Retinal pigment epithelial cell (primary cell): ENCODE results near the gene PDGFD.

ENCODE experiments used
- DNase-seq: peaks from one replicate; pipeline ENCODE4 v3.0.0-alpha.2; 2010; ENCODE audit warnings: low read depth
- H3K4me3 ChIP-seq: 2 replicates; pipeline ENCODE4 v1.5.1; 2011; ENCODE audit warnings: mild to moderate bottlenecking, low read length, control low read depth, moderate library complexity
- CTCF ChIP-seq: conservative IDR thresholded peaks from 2 replicates; pipeline ENCODE4 v1.5.1; 2011; ENCODE audit warnings: low read depth, low read length, control low read depth, inconsistent platforms

Gene PDGFD

GRCh38 chr11:103898577-103899336, 265.2 kb downstream of the PDGFD start:
- no peak for TF ChIP-seq CTCF
- H3K4me3 ChIP-seq, result no peak overlapping the region
- no peak for DNase-seq

GRCh38 chr11:103898065-103898464, 265.9 kb downstream of the PDGFD start:
- no peak for TF ChIP-seq CTCF
- no peak for DNase-seq
- no peak overlapping the region for H3K4me3 ChIP-seq

- H3K4me3 ChIP-seq, result no peak overlapping the region
- DNase-seq, result no peak
- no peak for TF ChIP-seq CTCF
Measured at GRCh38 chr11:103897160-103897936, 266.6 kb downstream of the PDGFD start.

- DNase-seq, result no peak
- no peak for TF ChIP-seq CTCF
- no peak overlapping the region for H3K4me3 ChIP-seq
Measured at GRCh38 chr11:103895106-103895505, 268.8 kb downstream of the PDGFD start.

- TF ChIP-seq CTCF, result no peak
- DNase-seq, result no peak
- H3K4me3 ChIP-seq, result no peak overlapping the region
Measured at GRCh38 chr11:103894673-103895072, 269.3 kb downstream of the PDGFD start.

- no peak overlapping the region for H3K4me3 ChIP-seq
- no peak for TF ChIP-seq CTCF
- DNase-seq, result no peak
Measured at GRCh38 chr11:103894034-103894433, 269.9 kb downstream of the PDGFD start.

GRCh38 chr11:103893371-103893770, 270.6 kb downstream of the PDGFD start:
- DNase-seq, result no peak
- H3K4me3 ChIP-seq, result no peak overlapping the region
- TF ChIP-seq CTCF, result no peak
